Choroid plexus epithelial cell (primary cell): ENCODE measurements around the gene FOS.

Experiments used
- DNase-seq: peaks from one replicate; pipeline ENCODE4 v3.0.0-alpha.2; 2010; ENCODE audit warnings: low read depth
- H3K4me3 ChIP-seq: 2 replicates; pipeline ENCODE4 v1.5.1; 2011; ENCODE audit warnings: low read depth, mild to moderate bottlenecking, control low read depth, low read length, moderate library complexity
- TF ChIP-seq, protein P1 (sequence below): conservative IDR thresholded peaks from 2 replicates; pipeline ENCODE4 v1.5.1; 2011; ENCODE audit warnings: low read depth, mild to moderate bottlenecking, control low read depth, inconsistent platforms, low read length, moderate library complexity

FOS gene

DNA sequence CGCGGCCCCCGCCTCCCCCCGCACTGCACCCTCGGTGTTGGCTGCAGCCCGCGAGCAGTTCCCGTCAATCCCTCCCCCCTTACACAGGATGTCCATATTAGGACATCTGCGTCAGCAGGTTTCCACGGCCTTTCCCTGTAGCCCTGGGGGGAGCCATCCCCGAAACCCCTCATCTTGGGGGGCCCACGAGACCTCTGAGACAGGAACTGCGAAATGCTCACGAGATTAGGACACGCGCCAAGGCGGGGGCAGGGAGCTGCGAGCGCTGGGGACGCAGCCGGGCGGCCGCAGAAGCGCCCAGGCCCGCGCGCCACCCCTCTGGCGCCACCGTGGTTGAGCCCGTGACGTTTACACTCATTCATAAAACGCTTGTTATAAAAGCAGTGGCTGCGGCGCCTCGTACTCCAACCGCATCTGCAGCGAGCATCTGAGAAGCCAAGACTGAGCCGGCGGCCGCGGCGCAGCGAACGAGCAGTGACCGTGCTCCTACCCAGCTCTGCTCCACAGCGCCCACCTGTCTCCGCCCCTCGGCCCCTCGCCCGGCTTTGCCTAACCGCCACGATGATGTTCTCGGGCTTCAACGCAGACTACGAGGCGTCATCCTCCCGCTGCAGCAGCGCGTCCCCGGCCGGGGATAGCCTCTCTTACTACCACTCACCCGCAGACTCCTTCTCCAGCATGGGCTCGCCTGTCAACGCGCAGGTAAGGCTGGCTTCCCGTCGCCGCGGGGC lies at the start of gene FOS:
Gene FOS, plus strand, starts transcription at position 407 of the 731 bp plus-strand sequence. Its CDS starts 155 bp downstream, at position 562.
- TF ChIP-seq, protein P1, sequence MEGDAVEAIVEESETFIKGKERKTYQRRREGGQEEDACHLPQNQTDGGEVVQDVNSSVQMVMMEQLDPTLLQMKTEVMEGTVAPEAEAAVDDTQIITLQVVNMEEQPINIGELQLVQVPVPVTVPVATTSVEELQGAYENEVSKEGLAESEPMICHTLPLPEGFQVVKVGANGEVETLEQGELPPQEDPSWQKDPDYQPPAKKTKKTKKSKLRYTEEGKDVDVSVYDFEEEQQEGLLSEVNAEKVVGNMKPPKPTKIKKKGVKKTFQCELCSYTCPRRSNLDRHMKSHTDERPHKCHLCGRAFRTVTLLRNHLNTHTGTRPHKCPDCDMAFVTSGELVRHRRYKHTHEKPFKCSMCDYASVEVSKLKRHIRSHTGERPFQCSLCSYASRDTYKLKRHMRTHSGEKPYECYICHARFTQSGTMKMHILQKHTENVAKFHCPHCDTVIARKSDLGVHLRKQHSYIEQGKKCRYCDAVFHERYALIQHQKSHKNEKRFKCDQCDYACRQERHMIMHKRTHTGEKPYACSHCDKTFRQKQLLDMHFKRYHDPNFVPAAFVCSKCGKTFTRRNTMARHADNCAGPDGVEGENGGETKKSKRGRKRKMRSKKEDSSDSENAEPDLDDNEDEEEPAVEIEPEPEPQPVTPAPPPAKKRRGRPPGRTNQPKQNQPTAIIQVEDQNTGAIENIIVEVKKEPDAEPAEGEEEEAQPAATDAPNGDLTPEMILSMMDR: no peak
- peak; percentile 98 for DNase-seq
- H3K4me3 ChIP-seq: peak within 1 kb of the TSS; percentile 98

DNA sequence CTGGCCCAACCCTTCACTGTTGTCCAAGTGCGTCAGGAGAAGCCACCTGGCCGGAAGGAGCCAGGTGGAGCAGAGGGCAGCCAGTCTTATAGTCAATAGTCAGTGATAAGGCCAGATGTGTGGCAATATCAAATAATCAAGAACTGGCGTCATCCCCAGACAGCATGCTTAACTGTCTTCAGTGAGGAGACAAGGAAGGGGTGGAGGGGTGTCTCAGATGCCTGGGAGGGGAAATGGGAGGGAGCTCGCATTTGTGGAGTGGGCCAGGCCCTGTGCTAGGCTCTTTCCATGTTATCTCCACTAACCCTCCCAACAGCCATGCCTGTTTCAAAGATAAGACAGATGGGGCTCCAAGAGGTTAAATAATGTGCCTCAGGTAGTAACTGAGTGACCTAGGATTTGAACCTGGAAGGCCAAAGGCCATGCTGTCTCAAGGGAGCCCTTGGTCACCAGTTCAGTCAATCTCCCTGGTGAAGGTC lies 48.9 kb upstream of the FOS start:
- TF ChIP-seq, protein P1: no peak

DNA sequence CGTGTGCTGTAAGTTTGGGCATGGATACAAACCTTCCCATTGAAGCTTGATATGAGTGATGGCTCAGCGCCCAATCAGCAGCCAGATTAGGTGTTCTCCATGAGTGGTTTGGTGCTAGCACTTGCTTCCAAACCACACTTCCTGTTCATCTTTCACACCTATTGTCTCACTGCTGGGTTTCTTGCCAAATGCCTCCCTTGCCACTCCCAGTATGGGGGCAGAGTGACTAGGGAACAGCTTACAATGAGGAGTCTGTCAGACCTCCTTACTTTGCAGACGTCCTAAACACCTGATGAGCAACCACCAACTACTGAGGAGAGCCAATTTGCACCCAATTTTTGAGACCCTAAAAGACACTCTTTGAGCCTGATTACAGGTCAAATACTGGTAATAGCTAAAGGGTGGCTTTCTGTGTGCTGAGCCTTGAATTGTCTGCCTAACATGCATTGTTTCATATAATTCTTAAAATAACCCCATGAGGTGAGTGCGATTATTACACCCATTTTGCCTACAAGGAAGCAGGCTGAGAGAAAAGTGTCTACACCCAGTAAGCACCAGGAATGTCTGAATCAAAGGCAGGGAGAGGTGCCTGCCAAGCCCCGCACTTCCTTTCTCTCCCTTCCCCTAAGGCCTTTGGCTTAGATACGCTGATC lies 48.4 kb upstream of the FOS start:
- H3K4me3 ChIP-seq: no peak overlapping the region
- TF ChIP-seq, protein P1: peak; percentile 24
- DNase-seq: peak; percentile 66

More for the DNA sequence above, 48.9 kb upstream of the FOS start:
- no peak for DNase-seq
- H3K4me3 ChIP-seq: no peak overlapping the region

DNA sequence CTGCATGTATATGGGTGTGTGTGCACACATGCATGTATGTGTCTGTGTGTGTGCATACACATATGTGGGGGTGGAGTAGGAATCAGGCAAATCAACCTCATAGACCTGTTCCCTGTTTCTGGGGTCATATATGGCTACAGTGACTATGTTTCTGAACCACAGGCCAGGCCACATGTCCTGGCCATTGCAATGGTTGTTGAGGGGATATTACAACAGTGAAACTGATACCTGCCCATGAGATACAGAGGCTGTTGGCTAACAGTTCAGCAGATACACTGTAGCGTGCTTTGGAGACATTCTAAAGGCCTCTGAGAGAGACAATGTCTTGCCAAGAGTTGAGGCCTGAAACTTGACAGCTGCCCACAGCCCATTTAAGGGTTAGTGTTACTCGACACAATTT lies 47.3 kb upstream of the FOS start:
- DNase-seq: no peak
- TF ChIP-seq, protein P1: no peak
- H3K4me3 ChIP-seq: no peak overlapping the region

DNA sequence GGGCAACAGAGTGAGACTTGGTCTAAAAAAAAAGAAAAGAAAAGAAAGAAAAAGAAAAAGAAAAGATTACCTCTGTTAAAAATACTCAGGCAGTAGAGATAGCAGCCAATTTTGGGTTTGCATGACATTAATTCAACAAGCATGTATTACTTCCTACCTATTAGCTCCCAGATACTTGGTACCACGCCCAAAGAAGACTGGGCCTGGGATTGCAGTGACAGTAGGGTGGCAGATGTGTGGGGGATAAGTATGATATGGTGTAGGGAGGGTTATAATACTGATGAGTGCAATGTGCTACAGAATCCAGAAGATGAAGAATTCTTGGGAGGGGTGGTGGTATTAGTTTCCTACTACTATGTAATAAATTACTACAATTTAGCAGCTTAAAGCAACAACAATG lies 46.4 kb upstream of the FOS start:
- no peak overlapping the region for H3K4me3 ChIP-seq
- TF ChIP-seq, protein P1: no peak
- no peak for DNase-seq

DNA sequence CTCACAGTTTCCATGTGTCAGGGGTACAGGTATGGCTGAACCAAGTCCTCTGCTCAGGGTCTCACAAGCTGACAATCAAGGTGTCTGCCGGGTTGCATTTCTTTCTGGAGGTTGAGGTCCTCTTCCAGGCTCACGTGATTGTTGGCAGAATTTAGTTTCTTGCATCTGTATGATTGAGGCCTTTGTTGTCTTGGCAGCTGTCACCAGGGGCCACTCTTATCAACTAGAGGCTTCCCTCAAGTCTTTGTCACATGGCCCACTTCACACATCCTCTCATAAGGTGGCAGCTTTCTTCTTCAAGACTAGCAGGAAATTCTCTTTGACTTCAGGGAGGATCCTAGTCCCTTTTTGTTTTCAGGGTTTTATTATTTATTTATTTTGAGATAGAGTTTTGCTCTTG lies 46.0 kb upstream of the FOS start:
- H3K4me3 ChIP-seq: no peak overlapping the region
- TF ChIP-seq, protein P1: no peak
- no peak for DNase-seq
